HG03135 (cell line): ENCODE measurements around the gene MBP.

ENCODE experiments used
- ATAC-seq: cut with Tn5 transposase; IDR thresholded peaks from one replicate; pipeline ENCODE4 v1.9.1; 2021; ENCODE audit warnings: mild to moderate bottlenecking, moderate library complexity; ENCODE audit not compliant: unreplicated experiment

The MBP gene

GRCh38 chr18:77134611-77135010 lies 2.0 kb upstream of the MBP start:
- ATAC-seq, result no peak

- ATAC-seq, result no peak
Measured at GRCh38 chr18:77133835-77134496, 1.4 kb upstream of the MBP start.

- ATAC-seq, result no peak
Measured at GRCh38 chr18:77133051-77133834, 660 bp upstream of the MBP start.

- peak; percentile 48 for ATAC-seq
Measured at GRCh38 chr18:77131652-77132368, 773 bp downstream of the MBP start.

- no peak for ATAC-seq
Measured at GRCh38 chr18:77131100-77131651, 1.4 kb downstream of the MBP start.

GRCh38 chr18:77130229-77131099 lies 2.1 kb downstream of the MBP start:
- ATAC-seq, result no peak

- no peak for ATAC-seq
Measured at GRCh38 chr18:77129150-77129551, 3.4 kb downstream of the MBP start.

- ATAC-seq, result peak; percentile 26
Measured at GRCh38 chr18:77127769-77128671, 4.6 kb downstream of the MBP start.

- peak; percentile 59 for ATAC-seq
Measured at GRCh38 chr18:77124452-77124922, 8.1 kb downstream of the MBP start.

- ATAC-seq, result no peak
Measured at GRCh38 chr18:77123320-77124231, 9.0 kb downstream of the MBP start.

- ATAC-seq, result no peak
Measured at GRCh38 chr18:77121523-77121922, 11.1 kb downstream of the MBP start.

GRCh38 chr18:77119851-77120491 lies 12.6 kb downstream of the MBP start:
- no peak for ATAC-seq

GRCh38 chr18:77119101-77119850 lies 13.3 kb downstream of the MBP start:
- ATAC-seq, result no peak

- no peak for ATAC-seq
Measured at GRCh38 chr18:77118256-77119090, 14.1 kb downstream of the MBP start.

- ATAC-seq, result no peak
Measured at GRCh38 chr18:77116201-77117080, 16.1 kb downstream of the MBP start.
